HG03139 (cell line): ENCODE data around the gene RNF19B.

Experiments used
- ATAC-seq: cut with Tn5 transposase; IDR thresholded peaks from one replicate; pipeline ENCODE4 v1.9.1; 2021; ENCODE audit not compliant: unreplicated experiment

Gene RNF19B

GRCh38 chr1:32889731-32890278, 74.8 kb downstream of the RNF19B start:
- ATAC-seq, result no peak

GRCh38 chr1:32888677-32889420, 75.8 kb downstream of the RNF19B start:
- ATAC-seq, result no peak

GRCh38 chr1:32888134-32888533, 76.5 kb downstream of the RNF19B start:
- ATAC-seq, result no peak

- ATAC-seq, result no peak
Observed at GRCh38 chr1:32887623-32888022, 77.0 kb downstream of the RNF19B start.

GRCh38 chr1:32886828-32887414, 77.7 kb downstream of the RNF19B start:
- ATAC-seq, result no peak
